ENCODE data around the gene ACSF3. TPM values are rescaled to one million over a fixed set of nuclear protein-coding genes. Genes with fewer than 3 reads are reported as not detected.
A peak's percentile ranks its signal among the peaks of the same experiment; 100 is the strongest.

ACSF3 gene
- total RNA-seq, 3 donors from 2014 or later (not counting 1 experiment from before 2014, with no cell fraction given) = 45.0 to 71.4 (median 51.6) TPM

DNA sequence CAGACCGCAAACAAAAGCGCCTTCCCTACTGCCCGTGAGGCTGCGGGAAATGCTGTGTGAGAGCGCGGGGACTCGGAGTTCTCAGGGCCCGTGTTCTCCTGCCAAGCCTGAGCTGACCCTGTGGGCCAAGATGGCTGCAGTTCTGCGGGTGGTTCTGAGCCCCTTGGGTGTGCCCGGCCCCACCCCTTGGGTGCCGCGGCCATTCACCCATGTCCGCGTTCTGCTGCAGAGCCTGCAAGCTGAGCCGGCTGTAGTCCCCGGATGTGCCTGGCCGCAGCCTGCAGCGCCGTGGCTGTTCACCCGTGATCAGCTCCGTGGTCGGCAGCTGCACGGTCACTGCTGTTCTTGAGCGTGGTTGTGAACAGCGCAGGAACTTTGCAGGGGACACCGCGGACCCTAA lies 20.0 kb downstream of the ACSF3 start:
- Mint-ChIP-seq H3K9me3 (no peaks in the 10 kb centered on the region), H3K4me3 (no peak overlapping the region), H3K27me3 (ENCODE audit: low read depth in 2 of 2) (no peaks in the 10 kb centered on the region), H3K4me1 (peaks cover 39 to 45% of the 10 kb centered on the region in 2 donors), H3K36me3 (no peaks in the 10 kb centered on the region), H3K27ac (peak overlapping the region in 1 of 2 donors; percentile 92)
- peak overlapping the region; percentile 11 for H3K27ac ChIP-seq (ENCODE audit: low read length)
- intact Hi-C loops (cut with micrococcal nuclease) = loop anchor here (2.0 kb wide), 1 partner anchor 103 kb away; the partner anchor contains the start of gene ZNF778
- H3K9me3 ChIP-seq (ENCODE audit: control insufficient read depth, insufficient read depth, low read length) = no peaks in the 10 kb centered on the region
- H3K27me3 ChIP-seq (ENCODE audit: control insufficient read depth, insufficient read depth, low read length) = no peaks in the 10 kb centered on the region
- H3K4me3 ChIP-seq (ENCODE audit: low read length) = no peak overlapping the region
- peaks cover 39% of the 10 kb centered on the region for H3K4me1 ChIP-seq (ENCODE audit: control insufficient read depth, insufficient read depth, low read length)
- TF ChIP-seq, protein P1, sequence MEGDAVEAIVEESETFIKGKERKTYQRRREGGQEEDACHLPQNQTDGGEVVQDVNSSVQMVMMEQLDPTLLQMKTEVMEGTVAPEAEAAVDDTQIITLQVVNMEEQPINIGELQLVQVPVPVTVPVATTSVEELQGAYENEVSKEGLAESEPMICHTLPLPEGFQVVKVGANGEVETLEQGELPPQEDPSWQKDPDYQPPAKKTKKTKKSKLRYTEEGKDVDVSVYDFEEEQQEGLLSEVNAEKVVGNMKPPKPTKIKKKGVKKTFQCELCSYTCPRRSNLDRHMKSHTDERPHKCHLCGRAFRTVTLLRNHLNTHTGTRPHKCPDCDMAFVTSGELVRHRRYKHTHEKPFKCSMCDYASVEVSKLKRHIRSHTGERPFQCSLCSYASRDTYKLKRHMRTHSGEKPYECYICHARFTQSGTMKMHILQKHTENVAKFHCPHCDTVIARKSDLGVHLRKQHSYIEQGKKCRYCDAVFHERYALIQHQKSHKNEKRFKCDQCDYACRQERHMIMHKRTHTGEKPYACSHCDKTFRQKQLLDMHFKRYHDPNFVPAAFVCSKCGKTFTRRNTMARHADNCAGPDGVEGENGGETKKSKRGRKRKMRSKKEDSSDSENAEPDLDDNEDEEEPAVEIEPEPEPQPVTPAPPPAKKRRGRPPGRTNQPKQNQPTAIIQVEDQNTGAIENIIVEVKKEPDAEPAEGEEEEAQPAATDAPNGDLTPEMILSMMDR (IDR thresholded peaks at IDR 0.05) = no peak
- no peak for ATAC-seq
- DNase-seq = no peak
- 84% methylated on average over 27 of the region's 27 CpGs for WGBS (ENCODE audit: insufficient coverage)
- peaks cover 50% of the 10 kb centered on the region for H3K36me3 ChIP-seq (ENCODE audit: control insufficient read depth, insufficient read depth, low read length)

DNA sequence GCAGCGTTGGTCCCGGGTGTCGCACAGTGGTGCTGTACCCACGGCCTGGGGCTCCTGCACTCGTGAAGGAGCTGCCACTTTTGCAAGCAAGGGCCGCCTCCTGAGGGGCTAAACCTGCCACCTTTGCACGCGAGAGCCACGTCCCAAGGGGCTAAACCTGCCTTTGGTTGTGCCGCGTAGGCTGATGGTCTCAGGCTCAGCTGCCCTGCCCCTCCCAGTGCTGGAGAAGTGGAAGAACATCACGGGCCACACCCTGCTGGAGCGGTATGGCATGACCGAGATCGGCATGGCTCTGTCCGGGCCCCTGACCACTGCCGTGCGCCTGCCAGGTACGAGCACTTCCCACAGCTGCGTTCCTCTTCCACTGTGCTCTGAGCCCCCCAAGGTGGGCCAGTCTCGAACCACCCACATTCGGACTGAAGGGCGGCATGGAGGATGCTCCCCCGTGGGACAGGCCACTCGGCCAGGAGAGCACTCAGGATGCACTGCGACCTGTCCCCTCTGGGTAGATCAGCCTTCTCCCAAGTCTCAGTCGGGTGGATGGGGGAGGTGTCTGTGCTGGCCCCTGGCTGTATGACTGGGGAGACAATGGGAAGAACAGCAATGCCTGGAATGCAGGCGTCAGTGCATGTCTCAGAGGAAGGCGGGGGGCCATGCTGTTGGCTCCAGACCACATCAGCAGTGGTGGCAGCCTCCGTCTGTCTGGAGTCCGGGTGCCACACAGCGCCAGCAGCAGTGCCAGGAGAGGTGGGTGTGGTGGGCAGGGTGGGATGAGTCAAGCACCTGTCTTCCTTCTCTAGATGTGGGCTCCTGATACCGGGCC lies 20.7 kb downstream of the ACSF3 start:
- peak overlapping the region; percentile 84 for H3K4me3 Mint-ChIP-seq
- peaks cover 46% of the 10 kb centered on the region for H3K4me1 ChIP-seq (ENCODE audit: control insufficient read depth, insufficient read depth, low read length)
- no peaks in the 10 kb centered on the region for H3K9me3 Mint-ChIP-seq
- ATAC-seq = no peak
- H3K27me3 Mint-ChIP-seq (ENCODE audit: low read depth in 2 of 2) = no peaks in the 10 kb centered on the region
- no peaks in the 10 kb centered on the region for H3K27me3 ChIP-seq (ENCODE audit: control insufficient read depth, insufficient read depth, low read length)
- H3K27ac Mint-ChIP-seq = peak overlapping the region; percentile 92
- H3K4me1 Mint-ChIP-seq = peaks cover 39 to 47% of the 10 kb centered on the region in 2 donors
- intact Hi-C loops (cut with micrococcal nuclease) = loop anchor here (2.0 kb wide), 1 partner anchor 102 kb away; the partner anchor contains the start of gene ZNF778
- DNase-seq = peak in 1 of 2 donors; percentile 45
- H3K4me3 ChIP-seq (ENCODE audit: low read length) = peak overlapping the region; percentile 8
- TF ChIP-seq, protein P1 (IDR thresholded peaks at IDR 0.05) = no peak
- 74% methylated on average over 33 of the region's 33 CpGs for WGBS (ENCODE audit: insufficient coverage)
- H3K36me3 ChIP-seq (ENCODE audit: control insufficient read depth, insufficient read depth, low read length) = peaks cover 50% of the 10 kb centered on the region
- H3K36me3 Mint-ChIP-seq = no peaks in the 10 kb centered on the region
- H3K9me3 ChIP-seq (ENCODE audit: control insufficient read depth, insufficient read depth, low read length) = no peaks in the 10 kb centered on the region
- peak overlapping the region; percentile 81 for H3K27ac ChIP-seq (ENCODE audit: low read length)

DNA sequence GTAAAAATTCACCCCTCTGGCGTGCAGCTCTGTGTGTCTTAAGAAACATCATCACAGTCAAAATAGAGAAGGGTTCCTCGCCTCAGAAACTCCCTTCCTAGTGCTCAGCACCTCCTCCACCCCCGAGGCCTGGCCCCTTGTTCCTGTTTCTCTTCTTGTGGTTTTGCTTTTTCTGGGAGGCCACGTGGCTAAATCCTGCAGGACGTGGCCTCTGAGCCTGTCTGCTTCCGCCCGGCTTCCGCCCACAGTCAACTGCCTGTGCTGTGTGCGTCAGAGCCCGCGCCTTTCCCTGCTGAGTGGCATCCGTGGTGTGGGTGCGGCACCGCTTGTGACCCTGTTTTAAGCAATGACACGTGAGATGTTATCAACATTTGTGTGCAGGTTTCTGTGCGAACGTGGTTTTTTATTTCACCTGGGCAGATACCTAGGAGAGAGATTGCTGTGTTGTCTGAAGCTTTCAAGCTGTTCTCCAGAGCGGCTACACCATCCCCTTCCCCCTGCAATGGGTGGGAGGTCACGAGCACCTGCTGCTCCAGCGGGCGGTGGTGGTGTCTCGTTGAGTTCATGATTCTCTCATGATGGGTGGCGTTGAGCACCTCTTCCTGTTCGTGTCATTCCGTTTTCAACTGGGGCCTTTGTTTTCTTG lies 21.7 kb downstream of the ACSF3 start:
- WGBS (ENCODE audit: insufficient coverage) = 8% methylated on average over 25 of the region's 25 CpGs
- Histone ChIP-seq H3K27me3 (ENCODE audit: control insufficient read depth, insufficient read depth, low read length) (no peaks in the 10 kb centered on the region), H3K9me3 (ENCODE audit: control insufficient read depth, insufficient read depth, low read length) (no peaks in the 10 kb centered on the region), H3K4me3 (ENCODE audit: low read length) (peak overlapping the region; percentile 8), H3K4me1 (ENCODE audit: control insufficient read depth, insufficient read depth, low read length) (peaks cover 47% of the 10 kb centered on the region), H3K27ac (ENCODE audit: low read length) (peak overlapping the region; percentile 81), H3K36me3 (ENCODE audit: control insufficient read depth, insufficient read depth, low read length) (peaks cover 50% of the 10 kb centered on the region)
- intact Hi-C loops (cut with micrococcal nuclease) = loop anchor here (2.0 kb wide), 1 partner anchor 101 kb away; the partner anchor contains the start of gene ZNF778
- Mint-ChIP-seq H3K27ac (peak overlapping the region; percentile 92), H3K36me3 (no peaks in the 10 kb centered on the region), H3K4me1 (peaks cover 39 to 47% of the 10 kb centered on the region in 2 donors), H3K4me3 (peak overlapping the region; percentile 84), H3K9me3 (no peaks in the 10 kb centered on the region), H3K27me3 (ENCODE audit: low read depth in 2 of 2) (no peaks in the 10 kb centered on the region)
- TF ChIP-seq, protein P1 (IDR thresholded peaks at IDR 0.05) = no peak
- DNase-seq (peak; percentile 77 to 97), ATAC-seq (peak; percentile 88 to 95 (median 94))

All from natural killer cell (primary cell).